NCI-H2029 treated with DMSO at 0.1 percent for 48 hours (cell line): ENCODE data around the gene DYNC2H1.
"Not testable (repeated sequence)": the region's sequence is repeated elsewhere in the genome, so short reads cannot be mapped to it uniquely, and the experiment has no call there.

ENCODE experiments used
- DNase-seq: peaks from one replicate; lab custom pipeline; 2025; lab: John Stamatoyannopoulos, UW

The DYNC2H1 gene

GRCh38 chr11:103114836-103115235, 5.6 kb downstream of the DYNC2H1 start:
- DNase-seq, result no peak

GRCh38 chr11:103125462-103125861, 16.2 kb downstream of the DYNC2H1 start:
- DNase-seq, result no peak

- DNase-seq, result not testable (repeated sequence)
These were observed 32.8 kb downstream of the DYNC2H1 start for GRCh38 chr11:103141986-103142385.

- DNase-seq, result no peak
These were observed 38.4 kb downstream of the DYNC2H1 start for GRCh38 chr11:103147627-103148026.

GRCh38 chr11:103157542-103157941, 48.3 kb downstream of the DYNC2H1 start:
- DNase-seq, result no peak

- DNase-seq, result no peak
These were observed 55.0 kb downstream of the DYNC2H1 start for GRCh38 chr11:103164093-103164796.

GRCh38 chr11:103167166-103167565, 57.9 kb downstream of the DYNC2H1 start:
- DNase-seq, result no peak

- no peak for DNase-seq
These were observed 61.6 kb downstream of the DYNC2H1 start for GRCh38 chr11:103170865-103171264.

GRCh38 chr11:103175461-103176129, 66.4 kb downstream of the DYNC2H1 start:
- DNase-seq, result no peak

GRCh38 chr11:103183981-103184611, 74.9 kb downstream of the DYNC2H1 start:
- DNase-seq, result no peak

GRCh38 chr11:103202048-103202651, 92.9 kb downstream of the DYNC2H1 start:
- DNase-seq, result no peak

- DNase-seq, result no peak
These were observed 101.3 kb downstream of the DYNC2H1 start for GRCh38 chr11:103210543-103210942.

GRCh38 chr11:103215812-103216211, 106.6 kb downstream of the DYNC2H1 start:
- DNase-seq, result no peak

GRCh38 chr11:103220133-103220532, 110.9 kb downstream of the DYNC2H1 start:
- no peak for DNase-seq

GRCh38 chr11:103222806-103223205, 113.6 kb downstream of the DYNC2H1 start:
- DNase-seq, result no peak

GRCh38 chr11:103228807-103229206, 119.6 kb downstream of the DYNC2H1 start:
- no peak for DNase-seq

GRCh38 chr11:103234974-103235373, 125.7 kb downstream of the DYNC2H1 start:
- DNase-seq, result no peak

- DNase-seq, result no peak
These were observed 132.3 kb downstream of the DYNC2H1 start for GRCh38 chr11:103241574-103241973.

GRCh38 chr11:103254123-103254522, 144.9 kb downstream of the DYNC2H1 start:
- no peak for DNase-seq

GRCh38 chr11:103257360-103257759, 148.1 kb downstream of the DYNC2H1 start:
- DNase-seq, result no peak

GRCh38 chr11:103266167-103266831, 157.1 kb downstream of the DYNC2H1 start:
- DNase-seq, result no peak

GRCh38 chr11:103272876-103273275, 163.7 kb downstream of the DYNC2H1 start:
- DNase-seq, result no peak
